Heart left ventricle (tissue), 16 donors: ENCODE measurements around the gene MAML2. TPM values are rescaled to one million over a fixed set of nuclear protein-coding genes. Genes with fewer than 3 reads are reported as not detected.

Experiments
- ATAC-seq, 4 donors: fragments of 200-7000 bp; cut with Tn5 transposase; one replicate each; pipeline ENCODE4 v1.9.1; 2020 to 2022; ENCODE audit warnings: moderate library complexity in 4 of 4, mild to moderate bottlenecking in 3 of 4, moderate number of reproducible peaks in 1 of 4
- DNase-seq, 5 donors: peaks; one replicate each; pipeline ENCODE4 v3.0.0-alpha.2; 2020
- H3K27ac ChIP-seq, 12 donors: fragments of 200-600 bp; sonication (generic) in 4 of 12; one replicate each; pipeline versions ENCODE4 v1.5.0 to v1.8.0; 2016 to 2022; ENCODE audit warnings: mild to moderate bottlenecking in 2 of 12
- H3K27me3 ChIP-seq, 9 donors: fragments of 200-600 bp; sonication (generic) in 2 of 9; one replicate each; pipeline versions ENCODE4 v1.5.1 to v1.8.0; 2016 to 2022; ENCODE audit warnings: mild to moderate bottlenecking in 3 of 9
- H3K36me3 ChIP-seq, 9 donors: fragments of 200-600 bp; sonication (generic) in 2 of 9; one replicate each; pipeline versions ENCODE4 v1.5.0 to v1.8.0; 2018 to 2022; ENCODE audit warnings: mild to moderate bottlenecking in 2 of 9
- H3K4me1 ChIP-seq, 12 donors: fragments of 200-600 bp; sonication (generic) in 4 of 12; one replicate each; pipeline versions ENCODE4 v1.5.0 to v1.8.0; 2016 to 2022; ENCODE audit warnings: mild to moderate bottlenecking in 3 of 12
- H3K4me3 ChIP-seq, 12 donors: fragments of 200-600 bp; sonication (generic) in 4 of 12; one replicate each; pipeline versions ENCODE4 v1.5.0 to v1.8.0; 2017 to 2022; ENCODE audit warnings: mild to moderate bottlenecking in 9 of 12, moderate library complexity in 4 of 12
- H3K9me3 ChIP-seq, 12 donors: fragments of 200-600 bp; sonication (generic) in 4 of 12; one replicate each; pipeline versions ENCODE4 v1.5.0 to v1.8.0; 2016 to 2022; ENCODE audit warnings: mild to moderate bottlenecking in 1 of 12
- CTCF ChIP-seq, 12 donors: fragments of 200-600 bp; sonication (generic) in 4 of 12; IDR thresholded peaks; one replicate each; pipeline versions ENCODE4 v1.5.0 to v1.8.0; 2018 to 2022; ENCODE audit warnings: antibody characterized with exemption in 12 of 12, mild to moderate bottlenecking in 5 of 12
- POLR2A ChIP-seq, 2 donors: fragments of 450-650 bp; IDR thresholded peaks; one replicate each; pipeline ENCODE4 v1.6.1; 2017; ENCODE audit warnings: antibody characterized with exemption in 2 of 2, mild to moderate bottlenecking in 2 of 2, moderate library complexity in 2 of 2
- WGBS, 4 donors: extraction: QIAGEN DNeasy Blood & Tissue Kit in 2 of 4; methylation state at CpG; one replicate each; pipeline versions ENCODE4 v1.1.5 to v1.1.7; 2013 to 2018; 5-methylcytosine and 5-hydroxymethylcytosine counted together
- intact Hi-C, 10 donors: fragments of 100-400 bp; cut with DNase I; formaldehyde crosslinking; loops; one replicate each; pipeline versions ENCODE4 v1.11.1 to v1.14.2; 2022
- polyA plus RNA-seq, 2 donors: library from polyadenylated mRNA; stranded (reverse); fragments of 200-250 nt; gene quantifications; one replicate each; pipeline ENCODE4 v1.2.3, GENCODE V29; 2013
- total RNA-seq, 9 donors: library from RNA; depleted of rRNA in 2 of 9; stranded (reverse); fragments of >200 nt in 2 of 9; fragmentation: NEBNext Ultra II Directional in 3 of 9; extraction: Animal tissue kit (Norgen Biotek cat#: 25700) in 3 of 9; gene quantifications; one replicate each; pipeline versions ENCODE4 v1.1.0 to v1.2.4, GENCODE V29; 2016 to 2023
- donor health status: ischemic (EF 13 %, LVEDD 7.1; RV severe dilation, severe dysfunction).
- donor health status: healthy with polysubstance abuse.
- donor health status: DM: no; HTN: yes; CAD: no.
- donor health status: DM: no; HTN: no; CAD: no.
- donor health status: ischemic (EF 25% LVEDD 6.9; RV normal size, moderate dysfunction).
- donor health status: ischemic (EF 25% LVEDD 5.7; RV mildly dilated, moderate dysfunction).
- donor health status: healthy.
- donor health status: DM: yes; HTN: yes; CAD: no.
- donor health status: ischemic (EF 35%, LVEDD 5.7; RV mildly dilated, moderate dysfunction).
- donor health status: nonischemic (EF 11% LVEDD 7.7; RV severe dilation, severe dysfunction).
- donor health status: DM: yes; HTN: yes; CAD: no.
- donor health status: PGD.
- donor health status: ischemic (EF 29% LVEDD 5.4; RV normal size, mild dysfunction).
- donor health status: nonischemic (EF 23%, LVEDD 6.1; RV moderate dilation, normal function).

MAML2 gene
- total and polyA plus RNA-seq, 11 donors: 1.3 to 10.8 (median 4.8) TPM

- peak overlapping the region; percentile 47 to 89 (median 80) for H3K27ac ChIP-seq
- DNase-seq: peak in 1 of 5 donors; percentile 62
- H3K9me3 ChIP-seq: no peaks in the 10 kb centered on the region
- no peaks in the 10 kb centered on the region for H3K27me3 ChIP-seq
- peaks cover 0 to 56% (median 43%) of the 10 kb centered on the region in 12 donors for H3K4me1 ChIP-seq
- no peaks in the 10 kb centered on the region for H3K36me3 ChIP-seq
- WGBS, 4 donors: 32 to 54% (median 41%) methylated on average over 3 of the region's 3 CpGs
- peak; percentile 72 to 82 (median 80) for ATAC-seq
- intact Hi-C loops: no loop called here
- H3K4me3 ChIP-seq: peak overlapping the region in 6 of 12 donors; percentile 10 to 26 (median 23)
- TF ChIP-seq CTCF (IDR thresholded peaks at IDR 0.05) (no peak), POLR2A (IDR thresholded peaks at IDR 0.05) (no peak)
Measured at GRCh38 chr11:96156379-96156722, 186.6 kb downstream of the MAML2 start.

DNA sequence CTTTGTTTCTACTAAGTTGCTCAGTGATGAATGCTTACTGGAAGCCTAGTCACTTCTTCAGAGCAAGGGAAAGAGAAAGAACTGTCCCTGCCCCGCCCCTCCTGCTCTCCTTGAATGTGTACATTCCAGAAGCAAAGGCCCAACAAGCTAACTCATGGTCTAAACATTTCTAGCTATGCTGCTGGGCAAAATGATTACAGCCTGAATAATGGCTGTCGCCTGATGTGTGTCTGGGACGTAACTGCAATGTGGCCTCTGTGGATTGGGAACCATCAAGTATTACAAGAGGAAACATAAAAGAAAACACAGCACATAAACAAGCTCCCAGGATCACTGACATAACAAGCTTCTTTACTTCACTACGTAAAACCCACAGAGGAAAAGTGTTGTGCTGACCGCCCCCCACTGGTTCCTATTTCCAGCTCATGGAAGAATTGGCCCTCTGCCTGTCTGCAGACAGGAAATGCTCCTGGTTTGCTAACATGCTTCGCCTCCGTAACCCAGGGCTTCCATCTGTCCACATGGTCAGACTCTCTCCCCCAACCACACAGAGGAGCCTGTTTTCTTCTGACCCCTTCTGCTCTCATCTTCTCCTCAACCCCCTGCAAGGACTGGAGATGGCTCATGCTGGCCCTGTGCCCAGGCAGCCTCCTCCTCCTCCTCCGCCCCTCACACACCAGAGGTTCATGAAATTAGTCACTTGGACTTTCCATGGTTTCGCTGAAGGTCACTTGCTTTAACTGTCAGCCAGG, 187.2 kb downstream of the MAML2 start:
- ATAC-seq (peak; percentile 69 to 91 (median 84)), DNase-seq (peak; percentile 79 to 89 (median 86))
- intact Hi-C loops: no loop called here
- H3K27me3 ChIP-seq: no peaks in the 10 kb centered on the region
- H3K27ac ChIP-seq: peak overlapping the region; percentile 47 to 89 (median 80)
- H3K4me3 ChIP-seq: peak overlapping the region in 8 of 12 donors; percentile 6 to 26 (median 22)
- TF ChIP-seq CTCF (IDR thresholded peaks at IDR 0.05) (peak in 10 of 12 donors; percentile 13 to 69 (median 46)), POLR2A (IDR thresholded peaks at IDR 0.05) (no peak)
- no peaks in the 10 kb centered on the region for H3K9me3 ChIP-seq
- WGBS, 4 donors: 31 to 47% (median 45%) methylated on average over 9 of the region's 9 CpGs
- H3K4me1 ChIP-seq: peaks cover 0 to 51% (median 39%) of the 10 kb centered on the region in 12 donors
- no peaks in the 10 kb centered on the region for H3K36me3 ChIP-seq

DNA sequence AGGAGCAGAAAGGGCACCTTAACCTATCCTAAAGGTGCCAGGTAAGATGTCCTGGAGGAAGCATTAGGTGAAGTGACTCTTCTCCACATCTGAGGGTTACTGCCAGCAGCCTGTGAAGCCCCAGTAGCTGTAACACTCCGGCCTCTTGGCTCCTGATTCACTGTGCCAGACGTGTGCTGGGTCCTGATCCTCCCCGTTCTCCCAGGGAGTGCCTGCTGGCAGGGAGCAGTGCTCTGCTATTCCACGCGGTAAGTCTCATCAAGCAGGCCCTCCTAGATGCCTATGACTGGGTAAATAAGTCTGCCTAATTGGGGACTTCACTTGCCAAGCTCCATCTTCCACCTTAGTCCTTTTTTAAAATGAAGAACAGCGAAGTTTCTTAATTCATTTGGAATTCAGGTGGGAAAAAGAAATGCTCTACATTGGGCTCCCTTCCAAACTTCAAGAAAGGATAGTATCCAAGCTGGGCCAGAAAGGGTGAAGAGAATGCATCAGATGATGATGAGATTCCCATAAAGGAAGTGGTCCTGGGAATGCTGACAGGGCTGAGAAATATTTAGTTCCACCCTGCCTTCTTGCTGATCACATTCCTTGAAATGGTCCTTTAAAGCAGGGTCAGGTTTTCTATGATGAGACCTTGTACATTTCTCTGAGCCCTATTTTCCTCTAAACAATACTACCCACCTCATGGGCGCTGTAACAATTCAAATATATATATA, 188.0 kb downstream of the MAML2 start:
- Histone ChIP-seq H3K36me3 (no peaks in the 10 kb centered on the region), H3K4me1 (peaks cover 0 to 49% (median 39%) of the 10 kb centered on the region in 12 donors), H3K27ac (peak overlapping the region; percentile 31 to 89 (median 80)), H3K9me3 (no peaks in the 10 kb centered on the region), H3K27me3 (no peaks in the 10 kb centered on the region), H3K4me3 (no peak overlapping the region)
- ATAC-seq: no peak
- intact Hi-C loops: loop anchor here in 1 of 10 donors (5.0 kb wide), 1 partner anchor 98 kb away; no protein-coding TSS in a partner anchor
- WGBS, 4 donors: 59 to 82% (median 62%) methylated on average over 6 to 7 of the region's 7 CpGs
- no peak for DNase-seq
- TF ChIP-seq CTCF (IDR thresholded peaks at IDR 0.05): no peak
- no peak for TF ChIP-seq POLR2A (IDR thresholded peaks at IDR 0.05)

DNA sequence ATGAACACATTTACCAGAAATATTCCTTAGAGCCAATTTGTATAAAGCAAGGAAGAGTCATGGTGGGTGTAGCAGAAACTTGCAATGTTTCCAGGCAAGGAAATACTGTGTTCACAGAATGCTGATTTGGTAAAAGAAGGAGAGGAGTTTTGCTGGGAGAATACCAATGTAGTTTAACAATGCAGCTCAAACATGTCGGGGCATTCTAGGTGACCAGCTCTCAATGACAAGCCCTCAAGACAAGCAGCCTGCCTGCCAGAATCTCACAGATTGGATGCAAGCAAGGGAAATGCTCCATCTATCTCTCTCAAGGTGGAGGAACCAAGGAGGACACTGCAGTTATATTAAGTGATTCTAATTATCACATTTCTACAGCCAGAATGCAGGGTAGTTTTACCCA, 190.4 kb downstream of the MAML2 start:
- TF ChIP-seq POLR2A (IDR thresholded peaks at IDR 0.05): no peak
- no peak for TF ChIP-seq CTCF (IDR thresholded peaks at IDR 0.05)
- Histone ChIP-seq H3K27ac (no peak overlapping the region), H3K9me3 (no peaks in the 10 kb centered on the region), H3K27me3 (no peaks in the 10 kb centered on the region), H3K4me1 (peaks cover 0 to 42% (median 34%) of the 10 kb centered on the region in 12 donors), H3K36me3 (no peaks in the 10 kb centered on the region), H3K4me3 (no peak overlapping the region)
- no peak for DNase-seq
- WGBS, 4 donors: 83 to 100% (median 93%) methylated on average over 1 of the region's 1 CpG
- intact Hi-C loops: loop anchor here in 1 of 10 donors (5.0 kb wide), 1 partner anchor 95 kb away; no protein-coding TSS in a partner anchor
- ATAC-seq: no peak
